Osteocyte (in vitro differentiated cells): ENCODE results near the gene JAG1. TPM values are rescaled to one million over a fixed set of nuclear protein-coding genes. Genes with fewer than 3 reads are reported as not detected.

Experiments
- DNase-seq: peaks from one replicate; pipeline ENCODE4 v3.0.0; 2021; ENCODE audit warnings: mixed read lengths; ENCODE audit not compliant: unreplicated experiment; ENCODE audit errors: extremely low spot score
- H3K27ac Mint-ChIP-seq: one replicate; pipeline ENCODE4 v1.8.0; 2021; ENCODE audit warnings: mild to moderate bottlenecking, mixed read lengths; ENCODE audit not compliant: unreplicated experiment
- H3K27me3 Mint-ChIP-seq: one replicate; pipeline ENCODE4 v1.8.0; 2021; ENCODE audit warnings: mixed read lengths; ENCODE audit not compliant: unreplicated experiment
- H3K36me3 Mint-ChIP-seq: one replicate; pipeline ENCODE4 v1.8.0; 2021; ENCODE audit warnings: mixed read lengths; ENCODE audit not compliant: unreplicated experiment
- H3K4me1 Mint-ChIP-seq: one replicate; pipeline ENCODE4 v1.8.0; 2021; ENCODE audit warnings: mixed read lengths; ENCODE audit not compliant: unreplicated experiment
- H3K4me3 Mint-ChIP-seq: one replicate; pipeline ENCODE4 v1.8.0; 2021; ENCODE audit warnings: mild to moderate bottlenecking, moderate library complexity, mixed read lengths; ENCODE audit not compliant: unreplicated experiment
- H3K9me3 Mint-ChIP-seq: one replicate; pipeline ENCODE4 v1.8.0; 2021; ENCODE audit warnings: mixed read lengths; ENCODE audit not compliant: unreplicated experiment
- CTCF ChIP-seq: fragments of 200-600 bp; sonication (generic); IDR thresholded peaks from 2 replicates; pipeline ENCODE4 v1.5.0; 2021; ENCODE audit warnings: antibody characterized with exemption, mild to moderate bottlenecking, moderate library complexity
- total RNA-seq: library from RNA; stranded (reverse); gene quantifications from 2 replicates; pipeline ENCODE4 v1.2.1, GENCODE V29; 2021

Gene JAG1
- total RNA-seq, 1 donor from 2014 or later = 254 TPM

- peaks cover 95% of the 10 kb centered on the region for H3K4me1 Mint-ChIP-seq
- no peaks in the 10 kb centered on the region for H3K27me3 Mint-ChIP-seq
- peaks cover 75% of the 10 kb centered on the region for H3K36me3 Mint-ChIP-seq
- no peak for DNase-seq
- no peak overlapping the region for H3K4me3 Mint-ChIP-seq
- peak overlapping the region; percentile 89 for H3K27ac Mint-ChIP-seq
- TF ChIP-seq CTCF = no peak
- no peaks in the 10 kb centered on the region for H3K9me3 Mint-ChIP-seq
Observed at GRCh38 chr20:10662661-10663458, 10.9 kb downstream of the JAG1 start.

- H3K4me3 Mint-ChIP-seq = no peak overlapping the region
- peak overlapping the region; percentile 89 for H3K27ac Mint-ChIP-seq
- H3K36me3 Mint-ChIP-seq = peaks cover 76% of the 10 kb centered on the region
- no peaks in the 10 kb centered on the region for H3K9me3 Mint-ChIP-seq
- peaks cover 95% of the 10 kb centered on the region for H3K4me1 Mint-ChIP-seq
- no peak for DNase-seq
- no peak for TF ChIP-seq CTCF
- no peaks in the 10 kb centered on the region for H3K27me3 Mint-ChIP-seq
Observed at GRCh38 chr20:10662151-10662550, 11.6 kb downstream of the JAG1 start.

- no peak for TF ChIP-seq CTCF
- Mint-ChIP-seq H3K27ac (peak overlapping the region; percentile 89), H3K27me3 (no peaks in the 10 kb centered on the region), H3K36me3 (peaks cover 79% of the 10 kb centered on the region), H3K4me3 (no peak overlapping the region), H3K4me1 (peaks cover 94% of the 10 kb centered on the region), H3K9me3 (no peaks in the 10 kb centered on the region)
- no peak for DNase-seq
Observed at GRCh38 chr20:10661261-10661660, 12.5 kb downstream of the JAG1 start.

- no peaks in the 10 kb centered on the region for H3K9me3 Mint-ChIP-seq
- H3K27me3 Mint-ChIP-seq = no peaks in the 10 kb centered on the region
Observed at GRCh38 chr20:10660661-10661060, 13.1 kb downstream of the JAG1 start.

More at GRCh38 chr20:10660661-10661060, 13.1 kb downstream of the JAG1 start:
- Mint-ChIP-seq H3K4me3 (no peak overlapping the region), H3K27ac (peak overlapping the region; percentile 89), H3K36me3 (peaks cover 78% of the 10 kb centered on the region), H3K4me1 (peaks cover 94% of the 10 kb centered on the region)
- no peak for TF ChIP-seq CTCF
- DNase-seq = no peak
